SK-N-MC (cell line): ENCODE measurements around the gene OGFOD2.

Experiments
- EZH2 ChIP-seq: fragments of 200-600 bp; sonication (generic); IDR thresholded peaks from one replicate; pipeline ENCODE4 v1.6.1; 2017; ENCODE audit warnings: antibody characterized with exemption
- FOXP2 ChIP-seq: optimal IDR thresholded peaks from 2 replicates; pipeline ENCODE3; 2011; ENCODE audit warnings: mild to moderate bottlenecking, moderate library complexity; ENCODE audit not compliant: insufficient read depth; ENCODE audit errors: extremely low read length, control extremely low read depth
- POLR2AphosphoS5 ChIP-seq: IDR thresholded peaks from 2 replicates; pipeline ENCODE4 v1.6.1; 2012; ENCODE audit warnings: mild to moderate bottlenecking, low read depth, low read length, borderline replicate concordance

DNA sequence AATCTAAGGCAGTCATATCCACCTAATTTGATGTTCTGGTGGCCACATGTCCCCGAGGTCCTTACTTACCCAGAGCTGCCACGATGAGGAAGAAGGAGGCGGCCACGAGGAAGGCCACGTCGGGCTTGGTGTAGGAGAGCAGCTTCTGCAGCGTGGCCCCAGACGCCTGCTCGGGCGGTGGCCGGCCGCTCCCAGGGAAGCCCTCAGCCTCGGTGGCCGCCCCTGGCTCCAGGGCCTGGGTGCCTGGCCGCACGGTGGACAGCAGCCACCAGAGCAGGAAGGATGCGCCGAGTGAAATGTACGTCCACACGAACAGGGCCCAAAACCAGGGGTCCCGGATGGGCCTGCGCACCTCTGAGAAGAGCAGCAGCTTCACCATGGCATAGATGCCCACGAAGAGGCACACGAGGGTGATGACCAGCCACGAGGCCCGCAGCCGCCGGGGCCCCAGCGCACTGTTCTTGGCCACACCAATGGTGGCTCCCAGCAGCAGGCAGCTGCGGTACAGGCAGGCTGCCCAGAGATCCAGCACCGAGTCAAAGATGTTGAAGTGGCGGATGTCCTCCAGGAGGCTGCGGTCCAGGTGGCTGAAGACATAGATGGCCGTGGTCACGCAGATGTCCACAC, 15.4 kb upstream of the OGFOD2 start:
- TF ChIP-seq EZH2 = no peak
- no peak for TF ChIP-seq POLR2AphosphoS5
- no peak for TF ChIP-seq FOXP2
